Kidney epithelial cell (primary cell): Measurements from ENCODE around the gene MGAT4B. TPM values are rescaled to one million over a fixed set of nuclear protein-coding genes. Genes with fewer than 3 reads are reported as not detected.

Source experiments
- DNase-seq: peaks from one replicate; pipeline ENCODE4 v3.0.0-alpha.2; 2010; ENCODE audit warnings: low read depth
- H3K27me3 ChIP-seq: 2 replicates; pipeline ENCODE4 v1.6.0; 2011; ENCODE audit warnings: low read length; ENCODE audit not compliant: control insufficient read depth, insufficient read depth
- H3K36me3 ChIP-seq: 2 replicates; pipeline ENCODE4 v1.5.1; 2011; ENCODE audit warnings: low read length; ENCODE audit not compliant: control insufficient read depth, insufficient read depth
- H3K4me3 ChIP-seq: 2 replicates; pipeline ENCODE4 v1.5.1; 2011; ENCODE audit warnings: low read depth, mild to moderate bottlenecking, control low read depth, low read length
- CTCF ChIP-seq: IDR thresholded peaks from 2 replicates; pipeline ENCODE4 v1.5.1; 2011; ENCODE audit warnings: mild to moderate bottlenecking, moderate library complexity, low read length, control low read depth, inconsistent platforms; ENCODE audit not compliant: insufficient read depth, poor library complexity, severe bottlenecking
- total RNA-seq: library from RNA; depleted of rRNA; stranded (reverse); fragments of >200 nt; gene quantifications from 2 replicates; pipeline ENCODE4 v1.2.3, GENCODE V29; 2015

The MGAT4B gene
- total RNA-seq, 1 donor from 2014 or later = 540 TPM

GRCh38 chr5:179802950-179803562, 3.6 kb downstream of the MGAT4B start:
- DNase-seq = no peak
- peaks cover 2% of the 10 kb centered on the region for H3K36me3 ChIP-seq
- TF ChIP-seq CTCF = no peak
- H3K27me3 ChIP-seq = no peaks in the 10 kb centered on the region
- no peak overlapping the region for H3K4me3 ChIP-seq

GRCh38 chr5:179802207-179802883, 4.3 kb downstream of the MGAT4B start:
- Histone ChIP-seq H3K27me3 (no peaks in the 10 kb centered on the region), H3K4me3 (no peak overlapping the region), H3K36me3 (peaks cover 2% of the 10 kb centered on the region)
- no peak for DNase-seq
- TF ChIP-seq CTCF = no peak

- peak; percentile 82 for TF ChIP-seq CTCF
- H3K27me3 ChIP-seq = no peaks in the 10 kb centered on the region
- no peak for DNase-seq
- H3K36me3 ChIP-seq = peaks cover 2% of the 10 kb centered on the region
- no peak overlapping the region for H3K4me3 ChIP-seq
Measured at GRCh38 chr5:179801304-179802206, 5.1 kb downstream of the MGAT4B start.

GRCh38 chr5:179800696-179801201, 5.9 kb downstream of the MGAT4B start:
- Histone ChIP-seq H3K4me3 (no peak overlapping the region), H3K27me3 (no peaks in the 10 kb centered on the region), H3K36me3 (peaks cover 2% of the 10 kb centered on the region)
- DNase-seq = no peak
- no peak for TF ChIP-seq CTCF

- no peaks in the 10 kb centered on the region for H3K27me3 ChIP-seq
- H3K36me3 ChIP-seq = peaks cover 2% of the 10 kb centered on the region
- no peak for TF ChIP-seq CTCF
- no peak overlapping the region for H3K4me3 ChIP-seq
- DNase-seq = no peak
Measured at GRCh38 chr5:179800071-179800695, 6.5 kb downstream of the MGAT4B start.
